GM12873 (cell line): Measurements from ENCODE around the gene ACTR3.

ENCODE experiments used
- CTCF ChIP-seq: IDR thresholded peaks from 2 replicates; pipeline ENCODE4 v1.5.1; 2012; ENCODE audit warnings: low read depth, mild to moderate bottlenecking, moderate library complexity, low read length, control low read depth; ENCODE audit not compliant: insufficient read depth; ENCODE audit errors: missing control alignments

The ACTR3 gene

DNA sequence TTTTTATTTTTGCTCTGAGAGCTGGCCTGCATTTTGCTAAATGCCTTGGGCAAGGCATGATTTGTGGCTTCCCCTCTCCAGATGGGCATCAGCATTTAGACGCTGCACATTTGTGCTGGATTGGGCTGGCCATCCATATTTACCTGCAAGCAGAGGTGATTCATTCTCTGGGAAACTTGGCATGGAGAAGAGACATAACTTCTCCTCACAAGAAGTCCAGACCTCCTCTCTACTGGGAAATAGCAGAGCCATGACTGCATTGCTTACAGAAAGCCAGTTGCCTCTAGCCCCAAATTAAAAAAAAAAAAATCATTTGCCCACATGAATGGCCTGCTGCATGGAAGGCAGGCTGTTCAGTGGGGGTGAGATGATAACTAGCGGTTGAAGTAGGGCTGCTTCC is 120.1 kb downstream of the ACTR3 start:
- no peak for TF ChIP-seq CTCF

GRCh38 chr2:114011713-114012112 is 121.8 kb downstream of the ACTR3 start:
- no peak for TF ChIP-seq CTCF
